Measurements from ENCODE around the gene CHTOP.

The CHTOP gene

DNA sequence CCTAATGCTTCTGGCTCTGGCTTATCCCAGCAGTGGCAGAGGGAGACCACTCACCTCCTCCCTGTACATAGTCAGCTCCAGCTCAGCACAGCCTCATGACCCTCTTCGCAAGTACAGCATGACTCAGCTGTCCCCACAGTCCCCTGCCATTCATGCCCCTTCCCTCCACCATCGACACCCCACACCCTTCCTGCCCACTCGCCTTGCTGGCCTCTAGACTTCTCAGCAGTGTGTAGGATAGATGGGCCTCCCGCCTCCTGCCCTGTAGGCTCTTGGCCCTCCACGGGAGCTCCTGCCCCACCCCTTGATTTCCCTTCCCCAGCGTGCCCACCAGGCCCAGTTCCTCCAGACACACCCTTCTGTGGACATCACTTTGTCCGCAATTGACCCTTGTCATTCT lies 54.4 kb downstream of the CHTOP start:
- Histone ChIP-seq H3K36me3 (ENCODE audit: control insufficient read depth, insufficient read depth, low read length) (peaks cover 13% of the 10 kb centered on the region), H3K9ac (ENCODE audit: low read length) (no peak overlapping the region), H3K27ac (ENCODE audit: low read depth, low read length) (no peak overlapping the region), H3K4me1 (ENCODE audit: control insufficient read depth, insufficient read depth, low read length) (peaks cover 22% of the 10 kb centered on the region; the same call in 1 of the 2 replicates), H3K9me3 (ENCODE audit: control insufficient read depth, insufficient read depth, low read depth, low read length) (no peaks in the 10 kb centered on the region), H3K4me3 (ENCODE audit: low read depth, low read length) (no peak overlapping the region), H3K27me3 (ENCODE audit: control insufficient read depth, insufficient read depth, low read length) (no peaks in the 10 kb centered on the region)

DNA sequence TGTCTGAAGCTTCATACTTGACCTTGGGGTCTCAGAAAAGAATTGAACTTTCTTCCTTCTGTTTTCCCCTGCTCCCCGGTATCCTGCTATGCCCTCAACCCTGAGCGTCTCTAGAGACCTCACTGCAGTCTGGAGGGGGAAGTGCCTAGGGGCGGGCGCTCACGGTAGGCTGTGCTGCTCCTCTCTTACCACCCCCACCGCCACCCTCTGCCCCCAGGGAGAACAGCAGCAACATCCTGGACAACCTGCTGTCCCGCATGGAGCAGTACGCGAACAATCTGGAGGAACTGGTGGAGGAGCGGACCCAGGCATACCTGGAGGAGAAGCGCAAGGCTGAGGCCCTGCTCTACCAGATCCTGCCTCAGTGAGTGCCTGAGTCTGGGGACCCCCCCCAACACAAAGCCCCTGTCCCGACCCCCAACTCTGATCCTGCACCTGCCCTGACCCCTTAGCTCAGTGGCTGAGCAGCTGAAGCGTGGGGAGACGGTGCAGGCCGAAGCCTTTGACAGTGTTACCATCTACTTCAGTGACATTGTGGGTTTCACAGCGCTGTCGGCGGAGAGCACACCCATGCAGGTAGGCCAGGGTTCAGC lies 55.0 kb downstream of the CHTOP start:
- no peaks in the 10 kb centered on the region for H3K27me3 ChIP-seq (ENCODE audit: control insufficient read depth, insufficient read depth, low read length)
- peaks cover 13% of the 10 kb centered on the region for H3K36me3 ChIP-seq (ENCODE audit: control insufficient read depth, insufficient read depth, low read length)
- H3K9ac ChIP-seq (ENCODE audit: low read length) = no peak overlapping the region
- peaks cover 22% of the 10 kb centered on the region; the same call in 1 of the 2 replicates for H3K4me1 ChIP-seq (ENCODE audit: control insufficient read depth, insufficient read depth, low read length)
- no peak overlapping the region for H3K27ac ChIP-seq (ENCODE audit: low read depth, low read length)
- no peaks in the 10 kb centered on the region for H3K9me3 ChIP-seq (ENCODE audit: control insufficient read depth, insufficient read depth, low read depth, low read length)
- no peak overlapping the region for H3K4me3 ChIP-seq (ENCODE audit: low read depth, low read length)

DNA sequence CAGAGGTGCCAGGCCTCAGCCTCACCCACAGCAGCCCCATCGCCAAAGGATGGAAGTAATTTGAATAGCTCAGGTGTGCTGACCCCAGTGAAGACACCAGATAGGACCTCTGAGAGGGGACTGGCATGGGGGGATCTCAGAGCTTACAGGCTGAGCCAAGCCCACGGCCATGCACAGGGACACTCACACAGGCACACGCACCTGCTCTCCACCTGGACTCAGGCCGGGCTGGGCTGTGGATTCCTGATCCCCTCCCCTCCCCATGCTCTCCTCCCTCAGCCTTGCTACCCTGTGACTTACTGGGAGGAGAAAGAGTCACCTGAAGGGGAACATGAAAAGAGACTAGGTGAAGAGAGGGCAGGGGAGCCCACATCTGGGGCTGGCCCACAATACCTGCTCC lies 59.6 kb downstream of the CHTOP start:
- Histone ChIP-seq H3K27ac (ENCODE audit: low read depth, low read length) (no peak overlapping the region), H3K9ac (ENCODE audit: low read length) (no peak overlapping the region), H3K4me1 (ENCODE audit: control insufficient read depth, insufficient read depth, low read length) (peaks cover 28% of the 10 kb centered on the region), H3K9me3 (ENCODE audit: control insufficient read depth, insufficient read depth, low read depth, low read length) (no peaks in the 10 kb centered on the region), H3K36me3 (ENCODE audit: control insufficient read depth, insufficient read depth, low read length) (0 out of 2 replicates have a peak, but pooled peaks cover 6% of the 10 kb centered on the region), H3K4me3 (ENCODE audit: low read depth, low read length) (no peak overlapping the region), H3K27me3 (ENCODE audit: control insufficient read depth, insufficient read depth, low read length) (no peaks in the 10 kb centered on the region)

Measured in HUES6 (cell line).